PC-9 (cell line): Measurements from ENCODE around the gene GJB1. TPM values are rescaled to one million over a fixed set of nuclear protein-coding genes. Genes with fewer than 3 reads are reported as not detected.
"Not testable (repeated sequence)": the region's sequence is repeated elsewhere in the genome, so short reads cannot be mapped to it uniquely, and the experiment has no call there.

Experiments
- BruUV-seq: library from RNA; stranded (reverse); fragments of 400-500 nt; replicated peaks from 2 replicates; lab custom pipeline; 2021; lab: Mats Ljungman, UMichigan
- CTCF ChIA-PET: fragments of 300-600 bp; sonication (Branson Sonifier 250); formaldehyde crosslinking; loops from one replicate; lab custom pipeline; 2022; ENCODE audit warnings: antibody characterized with exemption; lab: Charles Lee
- POLR2A ChIA-PET: fragments of 300-600 bp; sonication (Branson Sonifier 250); formaldehyde crosslinking; loops from one replicate; lab custom pipeline; 2022; ENCODE audit warnings: antibody characterized with exemption; ENCODE audit not compliant: unreplicated experiment; lab: Charles Lee
- DNase-seq, 2 experiments: peaks; one replicate each; pipeline versions ENCODE4 v3.0.0 to v3.0.0-alpha.2; 2015 to 2022; ENCODE audit warnings: mixed read lengths in 1 of 2
- H2AFZ ChIP-seq: fragments of 200-600 bp; sonication (generic); 2 replicates; pipeline ENCODE4 v1.8.1; 2017; ENCODE audit warnings: antibody characterized with exemption
- H3F3A ChIP-seq: fragments of 200-600 bp; sonication (generic); 2 replicates; pipeline ENCODE4 v1.8.1; 2017; ENCODE audit warnings: antibody characterized with exemption, mild to moderate bottlenecking, low read depth; ENCODE audit not compliant: insufficient read depth
- H3K27ac ChIP-seq: fragments of 200-600 bp; sonication (generic); 2 replicates; pipeline ENCODE4 v1.6.1; 2016; ENCODE audit warnings: mixed run types
- H3K27me3 ChIP-seq: fragments of 200-600 bp; sonication (generic); 2 replicates; pipeline ENCODE4 v1.6.1; 2016; ENCODE audit warnings: low read depth, mixed run types; ENCODE audit not compliant: insufficient read depth
- H3K36me3 ChIP-seq: fragments of 200-600 bp; sonication (generic); 2 replicates; pipeline ENCODE4 v1.6.1; 2016; ENCODE audit warnings: low read depth, mixed run types
- H3K4me1 ChIP-seq: fragments of 200-600 bp; sonication (generic); replicated peaks from 2 replicates; pipeline ENCODE4 v1.6.1; 2016; ENCODE audit warnings: mixed run types; ENCODE audit not compliant: insufficient read depth
- H3K4me2 ChIP-seq: fragments of 200-600 bp; sonication (generic); 2 replicates; pipeline ENCODE4 v1.6.1; 2017; ENCODE audit warnings: mixed run types
- H3K4me3 ChIP-seq: fragments of 200-600 bp; sonication (generic); 2 replicates; pipeline ENCODE4 v1.6.1; 2016; ENCODE audit warnings: mixed run types
- H3K79me2 ChIP-seq: fragments of 200-600 bp; sonication (generic); 2 replicates; pipeline ENCODE4 v1.6.1; 2017; ENCODE audit warnings: low read depth, mixed run types
- H3K9me2 ChIP-seq: fragments of 200-600 bp; sonication (generic); 2 replicates; pipeline ENCODE4 v1.8.1; 2017; ENCODE audit warnings: mild to moderate bottlenecking; ENCODE audit not compliant: insufficient read depth
- H3K9me3 ChIP-seq: fragments of 200-600 bp; sonication (generic); 2 replicates; pipeline ENCODE4 v1.8.1; 2016; ENCODE audit warnings: low read depth; ENCODE audit not compliant: insufficient read depth
- H4K20me1 ChIP-seq: fragments of 200-600 bp; sonication (generic); 2 replicates; pipeline ENCODE4 v1.8.1; 2017; ENCODE audit not compliant: insufficient read depth
- EZH2 ChIP-seq: fragments of 200-600 bp; sonication (generic); IDR thresholded peaks from 2 replicates; pipeline ENCODE4 v1.8.0; 2017; ENCODE audit warnings: antibody characterized with exemption, low read depth
- intact Hi-C: fragments of 100-400 bp; cut with micrococcal nuclease; formaldehyde crosslinking; loops from one replicate; pipeline ENCODE4 v1.10.0; 2022; ENCODE audit not compliant: unreplicated experiment
- total RNA-seq: library from RNA; stranded (reverse); gene quantifications from 2 replicates; pipeline ENCODE4 v1.2.3, GENCODE V29; 2021
- TF ChIP-seq, protein P1 (sequence below): fragments of 200-600 bp; sonication (generic); conservative IDR thresholded peaks from 2 replicates; pipeline ENCODE4 v1.6.1; 2017; ENCODE audit warnings: mixed run types, antibody characterized with exemption, mild to moderate bottlenecking, moderate library complexity

The GJB1 gene
- total RNA-seq, 1 experiment from 2014 or later = not detected

DNA sequence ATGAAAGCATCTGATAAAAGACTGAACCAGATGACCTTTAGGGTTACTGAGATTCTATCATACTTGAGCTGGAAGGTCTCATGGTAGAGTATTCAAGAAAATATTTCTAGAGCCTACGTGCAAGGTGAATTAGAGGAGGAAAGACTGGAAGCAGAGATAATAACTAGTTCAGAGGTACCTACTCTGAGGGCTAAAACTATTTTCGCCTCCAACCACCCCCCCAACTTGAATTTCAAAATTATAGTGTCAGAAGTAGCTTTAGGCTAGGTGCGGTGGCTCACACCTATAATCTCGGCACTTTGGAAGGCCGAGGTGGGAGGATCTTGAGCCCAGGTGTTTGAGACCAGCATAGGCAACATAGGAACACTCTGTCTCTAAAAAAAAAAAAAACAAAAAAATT is 47.5 kb upstream of the GJB1 start:
- intact Hi-C loops = loop anchor here (10.0 kb wide), 1 partner anchor 401 kb away; no protein-coding TSS in a partner anchor
- Histone ChIP-seq H3K79me2 (no peaks in the 10 kb centered on the region), H3K27me3 (no peaks in the 10 kb centered on the region), H2AFZ (no peak overlapping the region), H4K20me1 (no peaks in the 10 kb centered on the region), H3K9me3 (no peaks in the 10 kb centered on the region), H3F3A (peaks cover 2% of the 10 kb centered on the region; the same call in 1 of the 2 replicates), H3K9me2 (no peaks in the 10 kb centered on the region), H3K36me3 (no peaks in the 10 kb centered on the region), H3K4me3 (no peak overlapping the region), H3K4me2 (no peak overlapping the region), H3K4me1 (no peaks in the 10 kb centered on the region), H3K27ac (no peak overlapping the region)
- BruUV-seq = no TSS peak
- no peak for DNase-seq
- TF ChIP-seq, protein P1, sequence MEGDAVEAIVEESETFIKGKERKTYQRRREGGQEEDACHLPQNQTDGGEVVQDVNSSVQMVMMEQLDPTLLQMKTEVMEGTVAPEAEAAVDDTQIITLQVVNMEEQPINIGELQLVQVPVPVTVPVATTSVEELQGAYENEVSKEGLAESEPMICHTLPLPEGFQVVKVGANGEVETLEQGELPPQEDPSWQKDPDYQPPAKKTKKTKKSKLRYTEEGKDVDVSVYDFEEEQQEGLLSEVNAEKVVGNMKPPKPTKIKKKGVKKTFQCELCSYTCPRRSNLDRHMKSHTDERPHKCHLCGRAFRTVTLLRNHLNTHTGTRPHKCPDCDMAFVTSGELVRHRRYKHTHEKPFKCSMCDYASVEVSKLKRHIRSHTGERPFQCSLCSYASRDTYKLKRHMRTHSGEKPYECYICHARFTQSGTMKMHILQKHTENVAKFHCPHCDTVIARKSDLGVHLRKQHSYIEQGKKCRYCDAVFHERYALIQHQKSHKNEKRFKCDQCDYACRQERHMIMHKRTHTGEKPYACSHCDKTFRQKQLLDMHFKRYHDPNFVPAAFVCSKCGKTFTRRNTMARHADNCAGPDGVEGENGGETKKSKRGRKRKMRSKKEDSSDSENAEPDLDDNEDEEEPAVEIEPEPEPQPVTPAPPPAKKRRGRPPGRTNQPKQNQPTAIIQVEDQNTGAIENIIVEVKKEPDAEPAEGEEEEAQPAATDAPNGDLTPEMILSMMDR = no peak
- no peak for TF ChIP-seq EZH2
- POLR2A ChIA-PET = no interaction called here
- CTCF ChIA-PET = no interaction called here

DNA sequence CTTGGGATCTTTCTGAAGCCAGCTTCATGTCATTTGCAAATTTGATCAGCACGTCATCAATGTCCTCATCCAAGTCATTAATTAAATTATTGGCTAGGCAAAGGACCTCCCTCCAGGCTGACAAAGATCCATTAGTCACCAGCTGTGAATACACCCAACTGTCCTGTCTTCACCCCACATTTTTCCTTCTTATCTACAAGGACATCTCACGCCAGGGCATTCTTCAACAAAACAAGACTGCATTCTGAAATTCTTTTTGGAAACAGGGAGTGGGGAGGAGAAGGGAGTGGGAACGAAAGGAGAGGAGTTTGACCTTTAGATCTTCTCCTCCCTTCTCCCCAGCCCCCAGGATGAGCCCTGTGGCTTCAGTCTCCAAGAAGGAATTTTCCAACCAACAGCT is 45.7 kb upstream of the GJB1 start:
- H3K4me3 ChIP-seq = no peak overlapping the region
- H3K27ac ChIP-seq = no peak overlapping the region
- TF ChIP-seq, protein P1 = no peak
- no peak for TF ChIP-seq EZH2
- POLR2A ChIA-PET = interaction anchor here (0.5 kb wide), 1 partner anchor 376 kb away, joined by 4 read pairs; no protein-coding TSS in a partner anchor
- H4K20me1 ChIP-seq = no peaks in the 10 kb centered on the region
- H3K79me2 ChIP-seq = no peaks in the 10 kb centered on the region
- DNase-seq = no peak
- peaks cover 3% of the 10 kb centered on the region; the same call in 1 of the 2 replicates for H3F3A ChIP-seq
- no peaks in the 10 kb centered on the region for H3K9me2 ChIP-seq
- no peaks in the 10 kb centered on the region for H3K9me3 ChIP-seq
- CTCF ChIA-PET = no interaction called here
- BruUV-seq = no TSS peak
- H3K36me3 ChIP-seq = no peaks in the 10 kb centered on the region
- no peaks in the 10 kb centered on the region for H3K27me3 ChIP-seq
- H3K4me1 ChIP-seq = no peaks in the 10 kb centered on the region
- intact Hi-C loops = loop anchor here (10.0 kb wide), 1 partner anchor 403 kb away; no protein-coding TSS in a partner anchor
- H2AFZ ChIP-seq = no peak overlapping the region
- H3K4me2 ChIP-seq = no peak overlapping the region

DNA sequence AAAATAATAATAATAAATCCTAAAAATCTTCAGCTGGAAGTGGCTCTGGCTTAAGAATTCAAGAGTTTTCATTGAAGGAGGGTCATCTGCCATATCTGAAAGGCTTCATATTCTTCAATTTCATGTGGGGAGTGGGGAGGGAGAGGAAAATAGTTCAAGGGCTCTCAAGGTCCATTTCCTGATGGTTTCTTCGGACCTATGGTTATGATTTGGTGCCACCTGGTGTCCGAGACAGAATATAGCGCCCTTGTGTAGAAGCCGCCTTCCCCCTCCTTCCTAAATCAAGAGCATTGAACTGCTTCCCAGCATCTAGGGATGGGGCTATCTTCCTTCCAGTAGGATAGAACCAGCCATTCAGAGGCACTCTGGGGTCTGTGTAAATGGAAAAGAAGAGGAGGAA is 44.1 kb upstream of the GJB1 start:
- Histone ChIP-seq H3K4me2 (no peak overlapping the region), H3K36me3 (no peaks in the 10 kb centered on the region), H3K9me3 (no peaks in the 10 kb centered on the region), H3F3A (peaks cover 3% of the 10 kb centered on the region; the same call in 1 of the 2 replicates), H4K20me1 (no peaks in the 10 kb centered on the region), H3K27me3 (no peaks in the 10 kb centered on the region), H2AFZ (no peak overlapping the region), H3K79me2 (no peaks in the 10 kb centered on the region), H3K27ac (no peak overlapping the region), H3K4me1 (no peaks in the 10 kb centered on the region), H3K4me3 (no peak overlapping the region), H3K9me2 (no peaks in the 10 kb centered on the region)
- ChIA-PET POLR2A (no interaction called here), CTCF (interaction anchor here (0.5 kb wide), 1 partner anchor 155 kb away, joined by 3 read pairs; no protein-coding TSS in a partner anchor)
- BruUV-seq = no TSS peak
- intact Hi-C loops = loop anchor here (1.0 to 10.0 kb wide), 3 partner anchors 181 to 404 kb away; no protein-coding TSS in a partner anchor
- DNase-seq = peak in 1 of 2 experiments; percentile 26
- TF ChIP-seq EZH2 = no peak
- TF ChIP-seq, protein P1 = peak; percentile 75

DNA sequence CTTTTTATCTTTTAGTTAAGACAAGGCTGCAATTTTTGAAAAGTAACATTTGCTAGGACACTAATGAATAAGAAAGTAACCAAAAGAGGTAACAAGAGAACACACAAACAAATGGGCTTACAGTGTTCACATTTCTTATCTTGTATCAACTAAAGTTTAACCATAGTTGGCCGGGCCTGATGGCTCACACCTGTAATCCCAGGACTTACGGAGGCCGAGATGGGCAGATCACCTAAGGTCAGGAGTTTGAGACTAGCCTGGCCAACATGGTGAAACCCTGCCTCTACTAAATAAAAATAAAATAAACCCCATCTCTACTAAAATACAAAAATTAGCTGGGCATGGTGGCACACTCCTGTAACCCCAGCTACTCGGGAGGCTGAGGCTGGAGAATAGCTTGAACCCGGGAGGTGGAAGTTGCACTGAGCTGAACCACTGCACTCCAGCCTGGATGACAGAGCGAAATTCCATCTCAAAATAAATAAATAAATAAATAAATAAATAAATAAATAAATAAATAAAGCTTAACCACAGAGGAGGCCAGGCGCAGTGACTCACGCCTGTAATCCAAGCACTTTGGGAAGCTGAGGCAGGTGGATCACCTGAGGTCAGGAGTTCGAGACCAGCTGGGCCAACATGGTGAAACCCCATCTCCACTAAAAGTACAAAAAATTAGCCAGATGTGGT is 42.3 kb upstream of the GJB1 start:
- H3K9me2 ChIP-seq, H4K20me1 ChIP-seq, intact Hi-C loops, POLR2A ChIA-PET, H3K79me2 ChIP-seq, H3F3A ChIP-seq, H3K27ac ChIP-seq, H3K9me3 ChIP-seq, DNase-seq, BruUV-seq, H3K27me3 ChIP-seq, H2AFZ ChIP-seq, H3K36me3 ChIP-seq, H3K4me1 ChIP-seq: not testable (repeated sequence)
- H3K4me3 ChIP-seq = peak overlapping the region; percentile 78; the same call in 1 of the 2 replicates
- CTCF ChIA-PET = interaction anchor here (0.6 kb wide), 1 partner anchor 64 kb away, joined by 4 read pairs; no protein-coding TSS in a partner anchor
- H3K4me2 ChIP-seq = peak overlapping the region; percentile 95
